Activated CD8-positive, alpha-beta memory T cell treated with anti-CD3 and anti-CD28 coated beads, Interleukin-2, amount 50 U/mL, for 24 hours (primary cell): ENCODE measurements around the gene REELD1.

Source experiments
- DNase-seq: peaks from one replicate; pipeline ENCODE4 v3.0.0-alpha.2; 2020; ENCODE audit errors: extremely low read depth

The REELD1 gene

DNA sequence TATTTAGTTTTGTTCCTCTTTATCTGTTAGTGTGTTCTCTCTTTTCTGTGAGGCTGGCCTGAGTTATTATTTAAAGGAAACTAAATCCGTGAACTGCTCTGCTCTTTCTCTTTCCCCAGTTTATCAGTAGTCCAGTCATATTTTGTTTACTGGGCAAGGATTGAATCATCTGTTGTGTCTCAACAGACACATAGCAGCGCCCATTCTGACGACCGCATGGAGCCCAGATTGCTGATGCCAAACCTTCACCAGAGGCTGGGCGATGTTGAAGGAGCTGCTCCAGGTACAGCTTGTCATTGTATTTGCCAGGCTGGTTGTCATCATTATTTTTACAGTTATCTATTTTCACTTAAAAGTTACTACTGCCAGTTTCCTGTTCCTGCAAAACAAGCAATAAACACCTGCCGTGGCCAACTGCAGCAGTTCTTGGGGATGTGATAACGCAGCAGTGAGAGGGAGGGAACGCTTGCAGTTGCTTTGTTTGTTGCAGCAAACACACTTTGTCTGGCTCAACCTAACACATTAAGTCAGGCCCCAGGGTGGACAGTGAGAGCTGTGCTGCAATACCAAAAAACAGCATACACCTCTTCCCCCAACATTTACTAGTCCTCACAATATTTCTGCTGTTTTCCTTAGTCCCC is 10.1 kb downstream of the REELD1 start:
- DNase-seq = no peak

- DNase-seq = no peak
Observed at GRCh38 chr4:146229406-146229805, 15.1 kb downstream of the REELD1 start.

DNA sequence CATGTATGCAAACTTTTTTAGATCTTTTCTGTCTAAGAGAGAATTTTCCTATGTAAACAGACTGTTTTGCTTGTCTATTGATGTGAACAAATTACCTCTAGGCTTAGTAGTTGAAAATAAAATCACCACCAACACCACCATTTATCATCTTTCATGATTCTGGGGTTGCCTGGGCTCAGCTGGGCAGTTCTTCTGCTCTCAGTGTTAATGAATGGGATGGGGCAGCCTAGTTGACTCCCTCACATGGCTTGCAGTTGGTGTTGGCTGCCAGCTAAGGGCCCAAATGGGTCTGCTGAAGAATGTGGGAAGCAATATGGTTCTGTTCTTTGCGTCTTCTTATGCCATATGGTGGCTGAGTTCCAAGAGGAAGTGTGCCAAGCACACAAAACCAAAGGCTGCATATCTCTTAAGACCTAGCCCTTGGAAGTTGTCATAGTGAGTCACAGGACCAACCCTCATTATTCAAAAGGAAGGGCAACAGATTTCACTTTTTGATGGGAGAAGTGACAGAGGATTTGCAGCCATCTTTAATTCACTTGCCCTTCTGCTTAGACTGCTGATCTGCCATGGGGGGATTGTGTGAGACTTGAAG is 17.9 kb downstream of the REELD1 start:
- DNase-seq = no peak

DNA sequence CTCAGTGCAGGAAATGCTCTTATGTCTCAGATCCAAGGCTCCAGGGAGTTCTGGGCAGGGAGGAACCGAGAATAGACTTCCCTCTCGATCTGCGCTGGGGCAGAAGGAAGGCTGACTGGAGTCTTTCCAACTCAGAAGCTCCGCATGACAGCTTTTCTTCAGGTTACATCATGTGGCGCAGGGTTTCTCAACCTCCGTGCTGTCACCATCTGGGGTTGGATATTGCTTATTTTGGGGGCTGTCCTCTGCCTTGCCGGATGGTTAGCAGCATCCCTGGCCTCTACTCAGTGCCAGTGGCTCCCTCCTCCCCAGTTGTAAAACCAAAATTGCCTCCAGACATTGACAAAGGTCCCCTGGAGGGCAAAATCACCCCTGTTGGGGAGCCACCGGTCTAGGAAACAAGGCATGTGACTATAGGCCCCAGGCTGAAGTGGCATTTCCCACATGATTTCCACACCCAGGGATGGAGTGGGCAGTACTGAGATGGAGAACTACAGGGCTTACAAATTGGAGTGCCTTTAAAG is 21.4 kb downstream of the REELD1 start:
- no peak for DNase-seq

DNA sequence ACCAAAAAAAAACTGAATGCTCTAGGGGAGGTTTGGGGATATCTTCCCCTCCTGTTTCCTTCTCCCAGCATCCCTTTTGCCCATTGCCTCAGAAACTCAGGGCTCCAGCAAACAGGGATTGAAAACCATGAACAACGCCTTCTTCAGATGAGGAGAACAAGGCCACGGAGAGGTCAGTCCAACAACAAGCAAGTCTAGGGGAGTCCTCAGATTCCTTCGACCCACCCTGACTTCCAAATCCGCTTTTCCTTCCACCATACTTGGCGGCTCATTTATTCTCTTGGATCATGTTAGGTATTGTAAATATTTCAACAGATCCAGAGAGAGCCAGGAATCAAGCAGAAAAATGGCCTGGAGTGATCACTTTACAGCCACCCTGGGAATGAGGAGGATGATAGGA is 21.9 kb downstream of the REELD1 start:
- no peak for DNase-seq

- no peak for DNase-seq
Observed at GRCh38 chr4:146237092-146237491, 22.8 kb downstream of the REELD1 start.

DNA sequence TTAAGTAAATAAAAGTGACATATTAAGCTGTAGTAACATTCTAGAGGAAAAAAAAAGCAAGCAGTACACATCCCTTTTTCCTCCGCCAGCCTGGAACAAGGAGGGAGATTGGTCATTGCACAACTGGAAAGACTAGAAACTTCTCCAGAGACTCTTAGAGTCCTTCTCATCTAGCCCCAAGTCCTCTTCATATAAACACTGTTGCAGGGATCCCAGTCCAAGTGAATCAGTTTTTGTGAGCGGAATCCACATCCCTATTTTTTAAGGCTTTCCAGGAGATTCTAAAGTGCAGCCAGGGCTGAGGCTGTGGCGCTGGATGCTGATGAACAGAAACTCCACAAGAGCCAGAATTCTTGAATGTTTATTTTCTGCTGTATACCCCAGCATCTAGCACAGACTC is 23.8 kb downstream of the REELD1 start:
- DNase-seq = no peak

- no peak for DNase-seq
Observed at GRCh38 chr4:146243141-146243882, 29.0 kb downstream of the REELD1 start.

GRCh38 chr4:146243883-146244277 is 29.5 kb downstream of the REELD1 start:
- DNase-seq = no peak

DNA sequence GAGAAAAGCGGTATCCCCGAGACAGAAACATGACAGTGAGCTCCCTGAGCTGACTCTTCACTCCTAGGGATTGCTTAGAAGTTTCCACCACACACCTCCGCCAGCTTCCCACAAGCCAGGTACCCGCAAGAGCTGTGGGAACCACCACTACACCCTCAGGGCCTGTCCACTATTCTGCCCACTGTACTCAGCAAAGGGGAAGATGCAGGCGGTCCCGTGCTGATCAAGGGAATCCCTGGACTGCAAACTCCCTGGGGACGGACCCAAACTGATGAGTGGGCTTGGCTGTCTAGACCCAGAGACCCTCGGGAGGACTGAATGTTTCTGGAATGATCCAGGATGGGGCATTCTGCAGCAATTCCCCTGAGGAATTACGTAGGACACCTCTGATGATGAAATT is 30.2 kb downstream of the REELD1 start:
- no peak for DNase-seq

DNA sequence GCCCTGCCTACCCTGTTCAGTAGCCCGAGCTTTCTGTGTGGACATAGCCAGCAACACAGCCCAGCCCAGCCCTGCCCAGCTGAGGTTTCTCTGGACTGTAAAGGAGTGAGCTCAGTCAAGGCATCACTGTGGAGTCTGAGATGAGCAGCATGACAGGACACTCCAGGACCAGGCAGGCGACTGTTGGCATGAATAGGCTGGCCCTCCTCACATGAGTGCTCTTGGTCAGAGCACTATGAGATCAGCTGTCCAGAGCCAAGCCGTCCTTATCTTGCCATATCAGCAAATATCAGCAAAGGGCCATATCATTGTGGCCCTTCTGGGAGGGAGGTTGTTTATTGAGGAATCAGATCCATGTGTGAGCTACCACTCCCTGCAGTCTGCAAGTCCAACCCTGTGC is 30.9 kb downstream of the REELD1 start:
- DNase-seq = no peak

- no peak for DNase-seq
Observed at GRCh38 chr4:146245850-146246249, 31.5 kb downstream of the REELD1 start.

DNA sequence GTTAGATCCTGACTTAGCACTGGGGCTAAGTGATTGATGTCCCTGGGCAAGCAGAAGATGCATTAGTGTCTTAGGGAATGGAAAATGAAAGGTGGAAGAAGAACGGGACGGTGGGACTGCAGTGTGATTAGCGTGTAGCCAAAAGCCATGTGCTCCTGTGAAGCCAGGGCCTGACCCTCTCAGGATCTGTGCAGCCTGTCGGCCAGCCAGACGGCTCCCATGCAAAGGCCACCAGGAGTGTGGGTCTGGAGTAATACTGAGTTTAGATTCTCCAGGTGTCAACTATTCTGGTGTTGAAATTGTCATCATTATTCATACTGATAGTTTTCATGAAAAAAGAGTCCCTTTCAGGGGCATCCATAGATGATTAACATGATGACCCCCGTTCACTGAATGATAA is 32.0 kb downstream of the REELD1 start:
- DNase-seq = no peak

DNA sequence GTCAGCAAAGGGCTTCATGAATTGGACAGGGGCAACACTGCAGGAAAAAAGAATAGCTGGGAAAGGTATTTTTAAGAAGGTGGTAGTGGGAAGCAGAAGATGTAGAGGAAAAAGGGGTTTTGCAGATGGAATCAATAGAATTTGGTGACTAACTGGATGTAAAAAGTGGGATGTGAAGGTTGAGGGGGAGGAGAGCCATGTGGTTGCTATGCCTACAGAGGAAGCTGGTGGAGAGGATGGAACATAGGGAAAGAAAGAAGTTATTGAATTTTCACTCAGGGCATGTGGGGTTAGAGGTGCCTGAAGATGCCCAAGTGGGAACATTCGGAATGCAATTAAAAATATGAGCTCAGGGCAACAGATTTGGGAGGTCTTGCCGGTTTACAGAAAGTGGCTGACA is 33.0 kb downstream of the REELD1 start:
- no peak for DNase-seq

DNA sequence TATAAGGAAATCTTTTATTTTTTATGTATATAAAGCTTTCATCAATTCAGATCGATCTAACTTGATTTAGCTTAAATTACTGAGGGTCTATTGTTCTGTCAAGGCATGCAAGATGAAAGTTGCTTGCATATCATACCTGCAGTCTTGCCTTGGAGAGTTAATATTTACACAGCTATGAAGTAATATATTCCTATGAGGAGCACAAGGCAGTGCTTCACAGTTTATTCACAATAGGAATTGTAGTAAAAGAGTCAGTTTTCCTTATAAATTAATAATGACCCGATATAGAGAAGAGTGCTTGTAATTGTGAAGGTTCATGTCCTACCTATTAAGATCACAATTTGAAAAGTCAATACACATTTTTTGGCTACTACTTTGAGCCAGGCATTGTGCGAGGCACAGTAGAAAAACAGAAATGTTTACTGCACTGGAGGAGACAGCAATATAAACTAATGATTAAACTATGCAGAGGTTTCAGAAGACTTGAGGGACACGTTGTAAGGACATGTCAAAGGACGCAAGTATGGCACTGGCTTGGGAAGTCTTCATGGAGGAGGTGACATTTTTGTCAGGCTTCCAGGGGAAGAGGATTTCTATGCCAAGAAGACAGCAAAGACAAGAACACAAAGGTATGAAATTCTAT is 38.8 kb downstream of the REELD1 start:
- DNase-seq = no peak

DNA sequence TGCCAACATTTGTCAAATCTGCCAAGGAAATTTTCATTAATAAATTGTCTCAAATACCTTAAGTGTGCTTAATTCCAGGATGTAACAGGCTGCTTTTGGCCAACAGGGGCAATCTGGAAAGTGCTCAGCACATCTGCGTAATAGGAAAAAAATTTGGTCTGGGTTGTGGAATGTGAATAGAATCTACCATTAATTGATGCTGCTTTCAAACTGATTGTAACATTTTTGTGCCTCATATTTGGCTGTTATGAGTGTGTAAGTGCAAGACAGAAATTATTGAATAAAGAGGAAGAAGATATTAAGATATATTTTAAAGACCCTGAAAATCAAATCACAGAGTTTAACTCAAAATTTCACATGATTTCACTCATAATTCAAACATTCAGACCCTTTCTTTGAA is 41.1 kb downstream of the REELD1 start:
- DNase-seq = no peak

DNA sequence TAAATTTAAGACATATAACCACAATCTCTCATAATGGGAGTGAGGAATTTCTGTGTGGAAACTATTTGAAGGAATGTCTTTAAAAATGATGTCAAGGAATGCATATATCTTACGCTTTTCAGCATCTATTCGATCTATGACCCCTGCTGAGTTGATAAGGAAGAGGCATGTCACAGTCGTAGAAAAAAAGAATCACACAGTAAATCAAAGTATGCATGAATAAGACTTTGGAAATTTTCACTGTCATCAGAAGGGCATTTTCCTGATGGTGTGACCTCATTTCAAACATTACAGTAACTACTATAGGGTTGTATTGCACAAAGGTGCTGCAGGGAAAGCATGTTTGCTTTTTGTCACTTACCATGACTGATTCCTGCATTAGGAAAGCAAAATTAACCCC is 41.5 kb downstream of the REELD1 start:
- DNase-seq = no peak

DNA sequence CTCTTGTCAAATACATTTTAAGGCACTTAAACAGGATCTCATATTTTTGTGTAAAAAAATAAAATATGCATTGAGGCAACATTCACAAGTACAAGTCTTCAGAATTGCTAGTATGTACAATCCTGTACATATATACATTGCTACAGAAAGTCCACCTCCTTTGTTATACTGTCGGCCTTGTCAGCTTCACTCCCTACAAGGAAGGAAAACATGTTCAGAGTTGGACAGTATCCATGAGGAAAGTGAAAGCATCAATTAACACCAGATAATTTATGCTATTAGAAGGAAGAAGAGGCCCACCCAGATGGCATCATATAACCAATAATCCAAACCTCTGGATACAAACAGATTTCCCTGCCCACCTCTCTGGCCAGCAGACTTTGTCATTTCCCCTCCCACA is 42.0 kb downstream of the REELD1 start:
- no peak for DNase-seq

- no peak for DNase-seq
Observed at GRCh38 chr4:146257511-146257910, 43.2 kb downstream of the REELD1 start.

- no peak for DNase-seq
Observed at GRCh38 chr4:146260521-146260920, 46.2 kb downstream of the REELD1 start.

GRCh38 chr4:146261041-146261440 is 46.7 kb downstream of the REELD1 start:
- no peak for DNase-seq

- DNase-seq = no peak
Observed at GRCh38 chr4:146263793-146264192, 49.5 kb downstream of the REELD1 start.
